NCI-H510A treated with DMSO at 0.1 percent for 48 hours (cell line): ENCODE measurements around the gene TMEM154.

Experiments used
- DNase-seq: peaks from one replicate; lab custom pipeline; 2025; lab: John Stamatoyannopoulos, UW

The TMEM154 gene, protein sequence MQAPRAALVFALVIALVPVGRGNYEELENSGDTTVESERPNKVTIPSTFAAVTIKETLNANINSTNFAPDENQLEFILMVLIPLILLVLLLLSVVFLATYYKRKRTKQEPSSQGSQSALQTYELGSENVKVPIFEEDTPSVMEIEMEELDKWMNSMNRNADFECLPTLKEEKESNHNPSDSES

DNA sequence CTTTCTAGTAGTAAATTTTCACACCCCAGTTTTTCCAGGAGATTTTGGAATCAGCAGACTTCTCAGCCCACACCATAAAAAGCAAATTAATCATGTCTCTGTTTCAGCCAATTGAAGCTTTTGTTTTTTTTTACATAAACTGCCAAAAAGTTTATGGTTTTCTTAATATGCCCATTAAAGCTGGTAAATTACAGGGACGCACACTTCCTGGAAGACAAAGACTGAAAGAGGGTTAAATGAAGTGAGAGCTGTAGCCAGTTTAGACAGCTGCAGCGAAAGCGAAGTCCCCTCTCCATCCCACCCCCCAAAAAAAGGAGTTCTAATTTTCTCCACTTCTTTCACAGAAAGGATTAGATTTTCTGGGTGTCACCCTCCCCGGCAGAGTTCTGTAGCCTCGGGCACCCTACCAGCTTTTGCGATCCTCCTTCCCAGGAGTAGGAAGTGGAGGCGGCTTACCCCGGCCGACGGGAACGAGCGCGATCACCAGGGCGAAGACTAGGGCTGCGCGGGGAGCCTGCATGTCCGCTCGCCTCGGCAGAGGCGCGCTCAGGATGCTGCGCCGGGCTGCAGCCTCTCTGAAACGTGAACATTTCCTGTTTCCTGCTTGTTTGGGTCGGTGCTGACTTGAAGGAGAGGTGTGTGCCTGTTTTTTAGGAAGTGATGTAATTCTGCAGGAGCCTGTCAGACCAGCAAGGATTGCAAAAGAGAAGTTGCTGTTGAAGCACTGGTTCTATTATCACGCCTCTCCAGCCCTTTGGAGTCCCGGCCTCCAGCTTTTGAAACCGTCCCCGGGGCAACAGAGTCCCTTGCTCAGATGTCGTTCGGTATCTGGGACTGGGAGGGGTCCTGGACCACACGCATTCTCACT lies at the start of gene TMEM154:
Gene TMEM154, minus strand, starts transcription at position 584 of the 868 bp plus-strand sequence. Its CDS starts 64 bp downstream, at position 520.
- DNase-seq = peak; percentile 23

DNA sequence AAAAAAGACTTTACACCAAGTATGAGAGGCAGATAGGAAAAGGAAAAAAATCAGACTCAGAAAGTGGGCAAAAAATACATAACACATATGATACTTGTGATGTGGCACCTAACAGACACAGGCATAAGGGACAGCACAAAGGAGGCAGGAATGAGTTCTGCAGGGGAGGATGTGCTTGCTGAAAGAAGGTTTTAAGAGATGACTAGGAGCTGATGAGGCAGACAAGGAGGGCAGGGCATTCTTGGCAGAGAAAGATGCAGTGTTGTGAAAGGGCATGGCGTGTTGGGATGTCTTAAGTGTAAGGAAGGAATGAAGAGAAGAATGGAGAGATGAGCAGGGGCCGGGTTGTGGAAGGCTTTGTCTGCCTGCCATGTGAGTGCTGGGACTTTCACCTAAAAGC lies 49.7 kb upstream of the TMEM154 start:
- DNase-seq = no peak

DNA sequence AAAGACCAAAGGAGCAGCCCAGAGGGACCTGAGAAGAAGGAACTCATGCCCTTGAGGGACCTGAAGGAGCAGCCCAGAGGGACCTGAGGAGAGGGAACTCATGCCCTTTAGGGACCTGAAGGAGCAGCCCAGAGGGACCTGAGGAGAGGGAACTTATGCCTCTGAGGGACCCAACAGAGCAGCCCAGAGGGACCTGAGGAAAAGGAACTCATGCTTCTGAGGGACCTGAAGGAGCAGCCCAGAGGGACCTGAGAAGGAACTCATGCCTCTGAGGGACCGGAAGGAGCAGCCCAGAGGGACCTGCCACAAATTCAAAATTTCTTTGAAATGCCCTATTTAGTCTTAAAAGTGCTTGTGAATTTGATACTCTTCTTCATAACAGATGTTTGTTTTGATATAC lies 48.5 kb upstream of the TMEM154 start:
- no peak for DNase-seq

DNA sequence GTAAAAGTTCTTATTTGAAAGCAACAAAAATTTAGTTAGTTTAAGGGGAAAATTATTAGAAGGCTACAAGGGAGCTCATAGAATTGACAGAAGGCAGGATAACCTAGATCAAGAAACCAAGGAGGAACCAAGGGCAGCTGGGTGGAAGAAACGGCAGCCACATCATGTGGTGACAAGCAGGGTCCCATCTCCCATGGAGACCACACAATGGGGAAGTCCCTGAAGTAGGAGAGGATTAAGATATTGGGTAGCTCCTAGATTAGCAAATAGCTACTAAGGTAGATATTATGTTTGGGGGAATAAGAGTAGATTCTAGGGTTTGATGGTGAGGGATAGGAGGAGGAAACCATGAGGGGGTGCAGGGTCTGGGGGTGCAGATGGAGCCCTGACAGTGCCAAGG lies 48.0 kb upstream of the TMEM154 start:
- DNase-seq = no peak

DNA sequence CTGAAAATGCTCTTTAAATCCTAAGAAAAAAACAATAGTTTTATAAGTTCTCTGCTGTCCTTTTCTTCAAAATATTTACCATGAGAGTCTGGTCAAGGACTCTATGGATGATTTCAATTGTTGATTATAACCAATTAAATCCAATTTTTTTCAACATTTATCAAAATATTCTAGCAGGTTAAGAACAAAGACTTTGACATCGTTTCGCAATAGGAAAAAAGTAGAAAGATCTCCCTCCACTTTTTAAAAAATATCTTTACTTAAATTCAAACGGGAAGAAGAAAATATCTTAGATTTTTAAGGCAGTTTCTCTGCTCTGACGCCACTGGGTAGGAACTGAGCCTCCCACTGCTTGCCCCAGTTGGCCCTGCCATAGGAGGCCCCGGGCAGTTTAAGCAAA lies 44.7 kb upstream of the TMEM154 start:
- no peak for DNase-seq

DNA sequence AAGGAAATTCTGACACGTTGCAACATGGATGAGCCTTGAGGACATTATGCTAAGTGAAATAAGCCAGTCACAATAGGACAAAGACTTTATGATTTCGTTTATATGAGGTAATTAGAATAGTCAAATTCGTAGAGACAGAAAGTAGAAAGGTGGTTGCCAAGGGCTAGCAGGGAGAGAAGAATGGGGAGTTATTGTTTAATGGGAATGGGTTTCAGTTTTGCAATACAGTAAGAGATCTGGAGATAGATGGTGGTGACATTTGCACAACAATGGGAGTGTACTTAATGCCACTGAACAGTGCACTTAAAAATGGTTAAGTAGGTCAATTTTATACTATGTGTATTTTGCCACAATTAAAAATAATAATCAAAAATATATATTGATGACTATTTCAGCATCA lies 43.4 kb upstream of the TMEM154 start:
- DNase-seq = no peak

DNA sequence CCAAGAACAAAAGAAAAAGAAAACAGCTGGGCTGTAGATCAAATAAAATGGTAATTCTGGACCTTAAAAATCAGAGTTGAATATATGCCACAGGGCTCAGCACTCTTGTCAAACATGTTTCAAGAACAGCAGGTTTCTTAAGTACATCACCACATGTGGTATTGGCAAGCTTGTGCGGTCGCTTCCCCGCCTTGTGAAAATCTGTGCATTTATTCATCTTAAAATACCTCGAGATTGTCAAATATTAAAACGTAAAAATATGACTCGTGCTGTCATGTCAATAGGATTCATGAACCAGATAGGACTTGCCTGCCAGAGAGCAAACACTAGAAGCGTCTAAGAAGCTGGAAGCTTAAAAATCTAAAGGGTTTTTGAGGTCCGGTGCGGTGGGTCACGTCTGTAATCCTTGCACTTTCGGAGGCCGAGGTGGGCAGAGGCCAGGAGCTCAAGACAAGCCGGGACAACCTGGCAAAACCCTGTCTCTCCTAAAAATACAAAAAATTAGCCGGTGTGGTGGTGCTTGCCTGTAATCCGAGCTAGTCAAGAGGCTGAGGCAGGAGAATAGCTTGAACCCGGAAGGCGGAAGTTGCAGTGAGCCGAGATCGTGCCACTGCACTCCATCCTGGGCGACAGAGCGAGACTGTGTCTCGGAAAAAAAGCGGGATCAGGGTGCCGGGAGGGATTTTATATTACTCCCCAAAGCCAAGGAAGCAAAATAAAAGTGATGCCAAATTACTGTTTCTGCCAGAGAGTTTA lies 40.2 kb upstream of the TMEM154 start:
- DNase-seq = peak; percentile 2

DNA sequence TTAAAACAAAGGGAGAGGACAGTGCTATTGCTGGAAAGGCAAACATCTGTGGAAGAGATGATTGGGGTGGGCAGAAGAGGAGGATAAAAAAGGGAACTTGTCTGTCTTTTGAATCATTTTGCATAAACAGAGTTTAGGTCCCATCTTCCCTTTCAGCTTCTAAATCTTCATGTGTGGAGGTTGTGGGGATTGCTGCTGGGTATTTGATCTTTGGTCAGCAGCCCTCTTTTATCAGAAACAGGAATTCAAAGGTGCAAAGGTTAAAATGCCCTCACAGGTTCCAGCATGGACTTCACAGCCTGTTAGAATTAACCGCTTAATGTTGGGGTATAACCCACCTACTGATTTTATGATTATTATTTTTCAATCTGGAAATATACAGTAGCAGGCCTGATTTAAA lies 39.5 kb upstream of the TMEM154 start:
- no peak for DNase-seq

DNA sequence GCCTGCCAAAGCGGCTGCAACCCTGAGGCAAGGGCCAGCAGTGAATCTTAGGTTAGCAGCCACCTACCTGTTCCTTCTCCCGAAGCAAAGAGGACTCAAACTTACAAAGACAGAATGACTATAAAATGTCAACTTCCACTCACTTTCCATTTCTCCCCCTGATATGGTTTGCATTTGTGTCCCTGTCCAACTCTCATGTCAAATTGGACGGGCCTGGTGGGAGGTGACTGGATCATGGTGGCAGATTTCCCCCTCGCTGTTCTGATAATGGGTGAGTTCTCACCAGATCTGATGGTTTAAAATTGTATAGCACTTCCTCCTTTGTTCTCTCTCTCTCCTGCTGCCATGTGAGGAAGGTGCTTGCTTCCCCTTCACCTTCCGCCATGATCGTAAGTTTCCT lies 35.3 kb upstream of the TMEM154 start:
- no peak for DNase-seq

DNA sequence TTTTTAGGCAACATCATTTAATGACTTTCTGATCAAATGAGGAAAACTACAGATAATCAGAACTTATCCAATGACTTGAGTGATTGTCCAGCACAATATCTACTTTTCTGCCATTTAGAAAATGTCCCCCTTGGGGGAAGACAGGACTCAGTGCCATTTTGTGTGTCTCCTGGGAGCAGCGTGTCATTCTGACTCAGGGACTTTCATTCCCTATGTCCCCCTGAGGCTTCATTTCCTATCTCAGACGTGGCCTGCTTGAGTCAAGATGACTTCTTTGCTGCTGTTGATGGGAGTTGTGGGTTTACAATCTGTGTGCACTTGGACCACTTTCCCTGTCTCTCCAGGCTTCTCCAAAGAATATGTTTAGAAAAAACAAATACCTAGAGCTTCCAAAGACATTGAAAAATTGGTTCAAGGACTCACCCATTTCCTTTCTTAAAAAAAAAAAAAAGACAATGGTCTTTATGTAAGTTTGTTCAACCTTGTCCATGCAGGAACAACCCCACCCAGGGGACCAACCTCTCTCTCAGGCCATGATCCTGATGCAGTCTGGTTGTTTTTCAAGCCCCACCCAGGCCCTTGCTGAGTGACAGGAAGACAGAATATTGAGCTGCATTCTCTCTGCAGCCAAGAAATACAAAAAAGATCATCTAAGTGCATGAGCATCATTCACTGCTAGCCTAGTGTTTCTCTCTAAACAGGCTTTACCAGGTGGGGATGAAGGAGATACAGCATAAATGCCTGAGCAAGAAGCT lies 34.3 kb upstream of the TMEM154 start:
- no peak for DNase-seq

DNA sequence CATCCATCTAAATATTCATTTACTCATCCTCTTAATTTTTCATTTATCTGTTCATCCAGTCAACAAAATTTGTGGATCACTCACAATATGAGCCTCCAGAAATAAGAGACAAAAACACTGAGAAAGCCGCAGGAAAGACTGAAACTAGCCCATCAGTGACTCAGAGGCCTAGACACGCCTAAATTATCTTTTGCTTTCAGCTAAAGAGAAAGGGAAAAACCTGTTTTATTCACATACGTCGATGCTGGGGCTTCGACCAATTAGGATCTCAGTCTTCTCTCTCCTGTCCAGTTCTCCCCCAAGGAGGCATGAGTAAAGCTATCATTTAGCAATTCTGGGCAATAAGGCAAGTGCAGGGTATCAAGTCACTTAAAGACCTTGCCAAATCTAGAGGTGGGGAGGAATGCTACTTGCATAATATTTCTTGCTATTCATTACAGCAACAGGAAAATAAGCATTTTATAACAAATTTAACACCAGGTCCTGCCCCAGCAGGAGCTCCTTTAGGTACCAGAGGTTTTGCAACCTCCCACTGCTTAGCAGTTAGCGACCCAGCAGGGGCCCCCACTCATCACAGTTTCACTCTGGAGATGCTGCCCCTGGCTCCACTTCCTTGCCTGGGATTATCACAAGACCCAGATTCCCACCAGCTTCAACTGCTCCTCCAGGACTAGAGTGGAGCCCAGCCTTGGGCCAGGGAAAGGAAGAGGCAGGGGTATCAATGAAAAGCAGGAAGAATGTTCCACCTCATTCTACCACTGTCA lies 30.1 kb upstream of the TMEM154 start:
- DNase-seq = no peak

DNA sequence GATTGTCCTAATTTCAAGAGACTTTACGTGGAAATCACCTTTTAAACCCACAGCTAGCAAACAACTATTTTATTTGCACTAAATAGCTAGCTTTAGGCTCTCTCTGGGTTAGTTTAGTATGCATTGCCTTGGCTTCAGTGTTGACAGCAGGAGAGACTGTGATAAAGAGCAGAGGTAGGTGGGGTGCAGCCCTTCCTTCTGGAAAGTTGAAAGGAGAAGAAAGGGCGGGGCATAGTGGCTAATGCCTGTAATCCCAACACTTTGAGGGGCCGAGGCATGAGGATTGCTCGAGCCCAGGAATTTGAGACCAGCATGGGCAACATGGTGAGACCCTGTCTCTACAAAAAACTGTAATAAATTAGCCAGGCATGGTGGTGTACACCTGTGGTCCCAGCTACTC lies 29.0 kb upstream of the TMEM154 start:
- no peak for DNase-seq

DNA sequence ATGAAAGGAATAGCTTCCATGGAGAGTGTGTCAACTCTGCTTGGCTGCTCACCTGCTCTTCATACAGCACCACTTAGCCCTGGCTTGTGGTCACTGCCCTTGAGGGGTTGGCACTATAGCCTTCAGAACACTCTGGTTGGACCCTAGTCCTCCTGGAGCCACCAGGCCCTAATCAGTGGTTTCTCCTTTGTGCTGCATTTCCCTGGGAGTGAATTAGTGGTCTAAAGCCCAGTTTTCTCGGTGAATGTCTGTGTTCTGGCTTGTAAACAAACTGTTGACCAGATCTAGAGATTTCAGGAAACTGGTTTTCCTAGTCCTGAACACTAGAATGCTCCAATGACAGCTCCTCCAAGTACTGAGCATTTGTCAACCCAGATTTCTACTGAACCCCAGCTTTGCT lies 28.6 kb upstream of the TMEM154 start:
- DNase-seq = no peak

DNA sequence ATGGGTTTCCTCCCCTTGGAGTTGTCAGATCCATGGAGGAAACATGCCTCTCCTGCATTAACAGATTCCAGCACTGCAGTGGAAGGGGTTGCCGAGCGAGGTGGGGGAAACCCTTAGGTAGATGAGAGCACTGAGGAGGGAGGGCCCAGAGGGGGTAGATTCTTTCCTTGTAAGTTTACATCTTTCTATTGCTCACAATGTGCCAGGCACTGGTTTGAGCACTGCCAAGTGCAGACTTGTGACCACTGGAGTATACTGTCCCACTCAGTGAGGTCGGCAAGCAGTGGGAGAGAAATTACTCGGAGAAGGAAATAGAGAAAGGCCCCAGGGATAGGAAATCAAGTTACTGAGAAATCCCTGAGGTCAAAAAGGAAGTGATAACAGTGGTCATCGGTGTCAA lies 27.8 kb upstream of the TMEM154 start:
- no peak for DNase-seq

DNA sequence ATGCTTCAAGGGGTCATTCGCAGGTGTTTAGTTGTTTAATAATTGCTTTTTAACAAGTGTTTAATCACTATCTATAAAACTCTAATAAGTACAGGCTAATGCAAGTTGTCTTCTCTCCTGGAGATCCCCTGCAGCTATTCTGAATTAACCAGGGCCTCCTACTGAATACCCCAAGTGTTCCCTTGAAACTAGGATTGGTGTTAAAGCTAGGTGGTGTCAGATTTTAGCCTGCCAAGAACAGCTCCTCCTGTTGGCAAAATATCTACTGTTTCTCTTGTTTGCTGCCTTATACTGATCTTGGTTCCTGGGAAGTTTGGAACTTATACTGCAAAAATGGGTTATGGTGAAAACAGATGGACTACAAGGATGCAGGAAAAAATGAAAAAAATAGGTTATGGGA lies 26.1 kb upstream of the TMEM154 start:
- no peak for DNase-seq

DNA sequence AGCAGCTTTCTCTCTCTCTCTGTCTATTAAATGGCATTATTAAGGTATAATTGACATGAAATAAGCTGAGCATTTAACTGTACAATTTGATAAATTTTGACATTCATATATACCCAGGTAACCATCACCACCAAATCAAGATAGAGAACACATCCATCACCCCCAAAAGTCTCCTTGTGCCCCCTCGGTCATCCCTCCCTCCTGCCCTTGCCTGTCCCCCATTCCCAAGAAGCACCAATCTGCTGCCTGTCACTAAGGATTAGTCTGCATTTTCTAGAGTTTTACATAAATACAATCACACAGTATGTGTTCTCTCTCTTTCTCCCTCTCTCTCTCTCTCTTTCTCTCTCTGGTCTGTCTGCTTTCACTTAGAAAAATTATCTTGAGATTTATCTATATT lies 25.0 kb upstream of the TMEM154 start:
- DNase-seq = no peak

DNA sequence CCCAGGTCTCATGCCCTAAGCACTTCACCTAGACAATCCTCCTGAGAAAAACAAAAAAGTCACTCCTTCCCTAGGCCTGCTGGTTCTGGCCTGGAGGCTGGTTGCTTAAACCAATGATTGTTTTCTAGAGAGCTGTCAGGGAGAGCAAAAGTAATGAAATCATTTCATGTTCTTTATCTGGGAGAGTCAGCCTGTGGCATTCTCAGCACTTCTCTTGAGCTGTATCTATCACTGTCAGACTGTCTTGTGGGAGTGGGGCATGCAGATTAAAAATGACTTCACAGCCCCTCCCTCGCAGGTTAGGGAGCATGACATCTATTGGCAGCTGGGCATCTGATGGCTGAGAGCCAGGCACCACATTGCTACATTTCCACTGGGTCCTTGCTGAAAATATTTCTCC lies 20.4 kb upstream of the TMEM154 start:
- DNase-seq = no peak

DNA sequence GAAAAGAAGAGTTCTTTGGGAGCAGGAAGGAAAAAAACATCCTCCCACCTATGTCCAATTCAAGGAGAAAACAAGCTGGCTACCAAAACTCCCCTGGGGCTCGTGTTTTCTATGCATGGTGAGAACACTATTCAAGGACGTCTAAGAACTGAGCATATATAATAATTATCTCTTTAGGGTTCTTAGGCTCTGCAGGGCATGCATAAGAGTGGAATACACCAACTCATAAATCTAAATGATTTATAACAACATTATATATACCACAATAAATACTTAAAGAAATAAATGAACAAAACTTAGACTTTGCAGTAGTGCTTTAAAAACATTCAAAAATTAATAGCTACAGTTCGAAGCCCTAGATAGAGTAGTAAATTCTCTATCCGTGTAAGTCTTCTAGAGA lies 19.5 kb upstream of the TMEM154 start:
- no peak for DNase-seq

DNA sequence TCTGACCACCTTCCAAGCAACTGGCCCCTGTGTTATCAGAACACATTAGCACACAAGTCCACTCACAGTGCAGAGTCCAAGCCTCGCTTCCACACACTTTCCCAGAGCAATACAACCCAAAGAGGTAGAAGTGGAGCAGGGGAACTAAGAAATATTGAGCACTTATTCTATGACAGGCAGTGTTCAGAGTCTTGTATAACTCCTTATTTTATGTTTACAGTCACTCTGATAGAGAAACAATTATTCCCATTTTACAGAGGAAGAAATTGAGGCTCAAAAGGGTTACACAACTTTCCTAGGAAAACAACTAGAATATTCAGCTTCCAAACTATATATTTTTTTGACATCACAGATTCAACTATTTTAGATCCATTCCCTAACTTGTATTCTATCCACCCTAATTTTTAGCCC lies 18.3 kb upstream of the TMEM154 start:
- no peak for DNase-seq

DNA sequence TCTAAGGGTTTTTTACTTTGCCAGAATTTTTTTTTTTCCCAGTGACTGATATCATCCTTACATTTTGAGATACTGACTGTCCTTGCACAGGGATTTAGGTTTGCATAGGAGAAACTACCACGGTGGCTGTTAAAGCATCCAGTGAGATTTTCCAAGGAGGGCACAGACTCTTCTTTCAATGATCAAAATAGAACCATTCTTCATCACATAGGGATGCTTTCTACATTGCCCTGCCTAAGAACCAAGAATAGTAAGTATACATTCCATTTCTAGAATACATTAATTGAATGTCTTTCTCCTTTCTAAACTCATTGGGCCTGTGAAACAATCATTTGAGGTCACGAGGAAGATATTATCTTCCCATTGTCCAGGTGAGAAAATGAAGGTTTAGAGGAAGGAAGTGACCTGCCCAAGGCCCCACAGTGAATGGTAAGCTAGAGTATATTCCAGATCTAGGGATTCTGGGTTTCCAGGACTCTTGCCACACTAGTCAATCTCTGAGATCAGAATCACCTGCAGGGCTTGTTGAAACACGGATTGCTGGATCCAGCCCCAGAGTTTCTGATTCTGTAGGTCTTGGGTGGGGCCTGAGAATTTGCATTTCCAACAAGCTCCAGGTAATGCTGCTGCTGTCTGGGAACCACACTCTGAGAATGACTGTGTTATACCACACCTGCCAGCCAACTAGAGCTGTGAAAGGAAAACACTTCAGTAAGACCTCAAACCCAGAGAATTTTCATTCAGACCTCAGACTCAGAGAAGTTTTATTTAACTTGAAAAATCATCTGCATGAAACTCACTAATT lies 17.7 kb upstream of the TMEM154 start:
- no peak for DNase-seq
